ENCODE data around the gene SAMD3. TPM values are rescaled to one million over a fixed set of nuclear protein-coding genes. Genes with fewer than 3 reads are reported as not detected.

SAMD3 gene
- total RNA-seq, 1 experiment from 2014 or later: 7.5 TPM

- H3K27me3 ChIP-seq (ENCODE audit: insufficient read depth, low read length): no peaks in the 10 kb centered on the region
- no peak overlapping the region for H3K4me3 ChIP-seq (replicated peaks in 1 of 2; ENCODE audit: low read depth in 1 of 2, low read length in 2 of 2)
- ChIA-PET RAD21 (ENCODE audit: low non-redundant PET in 1 of 2, low total read pairs in 2 of 2, uncharacterized antibody in 2 of 2, unreplicated experiment in 2 of 2) (no interaction called here), CTCF (no interaction called here), POLR2A (no interaction called here)
- no peak overlapping the region for H3K9ac ChIP-seq (ENCODE audit: low read length)
- BruUV-seq (replicated peaks): no TSS peak
- no peaks in the 10 kb centered on the region for H3K79me2 ChIP-seq (ENCODE audit: insufficient read depth, low read length)
- H4K20me1 ChIP-seq (ENCODE audit: insufficient read depth): no peaks in the 10 kb centered on the region
- no peak for TF ChIP-seq POLR2AphosphoS5 (IDR thresholded peaks at IDR 0.05; ENCODE audit: low read depth, low read length)
- no peak for TF ChIP-seq ELF1 (IDR thresholded peaks at IDR 0.05; ENCODE audit: borderline replicate concordance, low read depth)
- TF ChIP-seq, protein P1, sequence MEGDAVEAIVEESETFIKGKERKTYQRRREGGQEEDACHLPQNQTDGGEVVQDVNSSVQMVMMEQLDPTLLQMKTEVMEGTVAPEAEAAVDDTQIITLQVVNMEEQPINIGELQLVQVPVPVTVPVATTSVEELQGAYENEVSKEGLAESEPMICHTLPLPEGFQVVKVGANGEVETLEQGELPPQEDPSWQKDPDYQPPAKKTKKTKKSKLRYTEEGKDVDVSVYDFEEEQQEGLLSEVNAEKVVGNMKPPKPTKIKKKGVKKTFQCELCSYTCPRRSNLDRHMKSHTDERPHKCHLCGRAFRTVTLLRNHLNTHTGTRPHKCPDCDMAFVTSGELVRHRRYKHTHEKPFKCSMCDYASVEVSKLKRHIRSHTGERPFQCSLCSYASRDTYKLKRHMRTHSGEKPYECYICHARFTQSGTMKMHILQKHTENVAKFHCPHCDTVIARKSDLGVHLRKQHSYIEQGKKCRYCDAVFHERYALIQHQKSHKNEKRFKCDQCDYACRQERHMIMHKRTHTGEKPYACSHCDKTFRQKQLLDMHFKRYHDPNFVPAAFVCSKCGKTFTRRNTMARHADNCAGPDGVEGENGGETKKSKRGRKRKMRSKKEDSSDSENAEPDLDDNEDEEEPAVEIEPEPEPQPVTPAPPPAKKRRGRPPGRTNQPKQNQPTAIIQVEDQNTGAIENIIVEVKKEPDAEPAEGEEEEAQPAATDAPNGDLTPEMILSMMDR (IDR thresholded peaks at IDR 0.05 in 2 of 3, conservative IDR thresholded peaks at IDR 0.05 in 1 of 3; ENCODE audit: borderline replicate concordance in 1 of 3, insufficient read depth in 1 of 3, low read depth in 2 of 3, low read length in 2 of 3): no peak
- no peak for TF ChIP-seq ZBTB33 (IDR thresholded peaks at IDR 0.05; ENCODE audit: extremely low read depth, insufficient replicate concordance, low read length)
- TF ChIP-seq SIN3A (IDR thresholded peaks at IDR 0.05; ENCODE audit: low read depth): no peak
- TF ChIP-seq TCF7L2 (IDR thresholded peaks at IDR 0.05; ENCODE audit: borderline replicate concordance, extremely low read depth, insufficient read depth, insufficient read length): no peak
- TF ChIP-seq SRF (IDR thresholded peaks at IDR 0.05; ENCODE audit: low read depth): no peak
- no peak for TF ChIP-seq EGR1 (IDR thresholded peaks at IDR 0.05; ENCODE audit: low read depth)
- no peak for TF ChIP-seq JUND (IDR thresholded peaks at IDR 0.05)
- TF ChIP-seq, protein P2, sequence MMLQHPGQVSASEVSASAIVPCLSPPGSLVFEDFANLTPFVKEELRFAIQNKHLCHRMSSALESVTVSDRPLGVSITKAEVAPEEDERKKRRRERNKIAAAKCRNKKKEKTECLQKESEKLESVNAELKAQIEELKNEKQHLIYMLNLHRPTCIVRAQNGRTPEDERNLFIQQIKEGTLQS (IDR thresholded peaks at IDR 0.05): no peak
- TF ChIP-seq RAD21 (IDR thresholded peaks at IDR 0.05; ENCODE audit: low read depth): no peak
- no peak for TF ChIP-seq CBX3 (IDR thresholded peaks at IDR 0.05; ENCODE audit: low read depth)
- no peak for TF ChIP-seq EZH2phosphoT487 (IDR thresholded peaks at IDR 0.05; ENCODE audit: borderline replicate concordance)
- TF ChIP-seq, protein P3, sequence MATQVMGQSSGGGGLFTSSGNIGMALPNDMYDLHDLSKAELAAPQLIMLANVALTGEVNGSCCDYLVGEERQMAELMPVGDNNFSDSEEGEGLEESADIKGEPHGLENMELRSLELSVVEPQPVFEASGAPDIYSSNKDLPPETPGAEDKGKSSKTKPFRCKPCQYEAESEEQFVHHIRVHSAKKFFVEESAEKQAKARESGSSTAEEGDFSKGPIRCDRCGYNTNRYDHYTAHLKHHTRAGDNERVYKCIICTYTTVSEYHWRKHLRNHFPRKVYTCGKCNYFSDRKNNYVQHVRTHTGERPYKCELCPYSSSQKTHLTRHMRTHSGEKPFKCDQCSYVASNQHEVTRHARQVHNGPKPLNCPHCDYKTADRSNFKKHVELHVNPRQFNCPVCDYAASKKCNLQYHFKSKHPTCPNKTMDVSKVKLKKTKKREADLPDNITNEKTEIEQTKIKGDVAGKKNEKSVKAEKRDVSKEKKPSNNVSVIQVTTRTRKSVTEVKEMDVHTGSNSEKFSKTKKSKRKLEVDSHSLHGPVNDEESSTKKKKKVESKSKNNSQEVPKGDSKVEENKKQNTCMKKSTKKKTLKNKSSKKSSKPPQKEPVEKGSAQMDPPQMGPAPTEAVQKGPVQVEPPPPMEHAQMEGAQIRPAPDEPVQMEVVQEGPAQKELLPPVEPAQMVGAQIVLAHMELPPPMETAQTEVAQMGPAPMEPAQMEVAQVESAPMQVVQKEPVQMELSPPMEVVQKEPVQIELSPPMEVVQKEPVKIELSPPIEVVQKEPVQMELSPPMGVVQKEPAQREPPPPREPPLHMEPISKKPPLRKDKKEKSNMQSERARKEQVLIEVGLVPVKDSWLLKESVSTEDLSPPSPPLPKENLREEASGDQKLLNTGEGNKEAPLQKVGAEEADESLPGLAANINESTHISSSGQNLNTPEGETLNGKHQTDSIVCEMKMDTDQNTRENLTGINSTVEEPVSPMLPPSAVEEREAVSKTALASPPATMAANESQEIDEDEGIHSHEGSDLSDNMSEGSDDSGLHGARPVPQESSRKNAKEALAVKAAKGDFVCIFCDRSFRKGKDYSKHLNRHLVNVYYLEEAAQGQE (IDR thresholded peaks at IDR 0.05; ENCODE audit: low read depth): no peak
- intact Hi-C loops (cut with micrococcal nuclease): no loop called here
- peaks cover 0 to 6% of the 10 kb centered on the region in 2 experiments; a peak in 1 of 4 replicates for H3K36me3 ChIP-seq (ENCODE audit: control insufficient read depth in 1 of 2, insufficient read depth in 2 of 2, low read length in 2 of 2)
- no peak overlapping the region for H2AFZ ChIP-seq (ENCODE audit: low read depth, low read length, poor library complexity, severe bottlenecking)
- DNase-seq (ENCODE audit: low read depth, low spot score) (no peak), ATAC-seq (no peak)
- no peak overlapping the region for H3K27ac ChIP-seq (ENCODE audit: low read depth, low read length)
- H3K9me3 ChIP-seq (ENCODE audit: control insufficient read depth in 1 of 2, insufficient read depth in 1 of 2, low read depth in 1 of 2, low read length in 2 of 2): no peaks in the 10 kb centered on the region
- no peaks in the 10 kb centered on the region for H3K4me1 ChIP-seq (ENCODE audit: control insufficient read depth in 1 of 2, insufficient read depth in 2 of 2, low read length in 2 of 2)
- H3K4me2 ChIP-seq (ENCODE audit: low read length): no peak overlapping the region
- no peaks in the 10 kb centered on the region for H3K9me2 ChIP-seq (ENCODE audit: insufficient read depth)
Measured at GRCh38 chr6:130129762-130130246, 92.9 kb downstream of the SAMD3 start.

Measured in HCT116 (cell line).